ENCODE results near the gene TTBK2.
"Not testable (repeated sequence)": the region's sequence is repeated elsewhere in the genome, so short reads cannot be mapped to it uniquely, and the experiment has no call there.

The TTBK2 gene

GRCh38 chr15:42908538-42908937, 12.0 kb downstream of the TTBK2 start:
- no peak for DNase-seq (ENCODE audit: low read depth in 2 of 2)

GRCh38 chr15:42903388-42904324, 16.9 kb downstream of the TTBK2 start:
- no peak for DNase-seq (ENCODE audit: low read depth in 2 of 2)

- DNase-seq (ENCODE audit: low read depth in 2 of 2): not testable (repeated sequence)
Observed at GRCh38 chr15:42893911-42894310, 26.7 kb downstream of the TTBK2 start.

- no peak for DNase-seq (ENCODE audit: low read depth in 2 of 2)
Observed at GRCh38 chr15:42891569-42891968, 29.0 kb downstream of the TTBK2 start.

- DNase-seq (ENCODE audit: low read depth in 2 of 2): no peak
Observed at GRCh38 chr15:42890161-42890913, 30.2 kb downstream of the TTBK2 start.

- DNase-seq (ENCODE audit: low read depth in 2 of 2): not testable (repeated sequence)
Observed at GRCh38 chr15:42887384-42887783, 33.2 kb downstream of the TTBK2 start.

- no peak for DNase-seq (ENCODE audit: low read depth in 2 of 2)
Observed at GRCh38 chr15:42880121-42880520, 40.5 kb downstream of the TTBK2 start.

- no peak for DNase-seq (ENCODE audit: low read depth in 2 of 2)
Observed at GRCh38 chr15:42879443-42879842, 41.1 kb downstream of the TTBK2 start.

GRCh38 chr15:42876224-42876623, 44.4 kb downstream of the TTBK2 start:
- DNase-seq (ENCODE audit: low read depth in 2 of 2): no peak

- DNase-seq (ENCODE audit: low read depth in 2 of 2): no peak
Observed at GRCh38 chr15:42868683-42869082, 51.9 kb downstream of the TTBK2 start.

GRCh38 chr15:42863572-42864239, 56.9 kb downstream of the TTBK2 start:
- no peak for DNase-seq (ENCODE audit: low read depth in 2 of 2)

GRCh38 chr15:42858999-42859789, 61.4 kb downstream of the TTBK2 start:
- no peak for DNase-seq (ENCODE audit: low read depth in 2 of 2)

GRCh38 chr15:42858540-42858939, 62.0 kb downstream of the TTBK2 start:
- no peak for DNase-seq (ENCODE audit: low read depth in 2 of 2)

GRCh38 chr15:42854576-42854975, 66.0 kb downstream of the TTBK2 start:
- DNase-seq (ENCODE audit: low read depth in 2 of 2): no peak

- no peak for DNase-seq (ENCODE audit: low read depth in 2 of 2)
Observed at GRCh38 chr15:42849836-42850235, 70.7 kb downstream of the TTBK2 start.

- DNase-seq (ENCODE audit: low read depth in 2 of 2): no peak
Observed at GRCh38 chr15:42848846-42849245, 71.7 kb downstream of the TTBK2 start.

- no peak for DNase-seq (ENCODE audit: low read depth in 2 of 2)
Observed at GRCh38 chr15:42846647-42847046, 73.9 kb downstream of the TTBK2 start.

GRCh38 chr15:42845581-42845980, 75.0 kb downstream of the TTBK2 start:
- no peak for DNase-seq (ENCODE audit: low read depth in 2 of 2)

GRCh38 chr15:42843699-42844098, 76.9 kb downstream of the TTBK2 start:
- no peak for DNase-seq (ENCODE audit: low read depth in 2 of 2)

GRCh38 chr15:42836251-42836650, 84.3 kb downstream of the TTBK2 start:
- DNase-seq (ENCODE audit: low read depth in 2 of 2): no peak

- no peak for DNase-seq (ENCODE audit: low read depth in 2 of 2)
Observed at GRCh38 chr15:42832576-42832975, 88.0 kb downstream of the TTBK2 start.
